Keratinocyte (primary cell): Measurements from ENCODE around the gene KRT1. TPM values are rescaled to one million over a fixed set of nuclear protein-coding genes. Genes with fewer than 3 reads are reported as not detected.

Experiments used
- DNase-seq: peaks from one replicate; pipeline ENCODE4 v3.0.0-alpha.2; 2011; ENCODE audit warnings: low read depth, missing footprints, low spot score
- FAIRE-seq: peaks from 2 replicates; lab custom pipeline; 2011; peaks lifted over from hg19 to GRCh38; lab: Jason Lieb, UNC
- H2AFZ ChIP-seq: 2 replicates; pipeline ENCODE4 v1.6.0; 2012; ENCODE audit warnings: low read length, control low read depth, inconsistent platforms; ENCODE audit not compliant: control insufficient read depth
- H3K27ac ChIP-seq: 2 replicates; pipeline ENCODE4 v1.5.1; 2011; ENCODE audit warnings: low read length; ENCODE audit not compliant: control insufficient read depth, insufficient read depth
- H3K27me3 ChIP-seq: 3 replicates; pipeline ENCODE4 v1.6.0; 2011; ENCODE audit warnings: low read length; ENCODE audit not compliant: control insufficient read depth, insufficient read depth; ENCODE audit errors: extremely low read depth
- H3K36me3 ChIP-seq, 2 experiments: 2 replicates in 1 of 2; 3 replicates in 1 of 2; pipeline ENCODE4 v1.5.1; 2011; ENCODE audit warnings: low read length in 2 of 2, mild to moderate bottlenecking in 1 of 2; ENCODE audit not compliant: control insufficient read depth in 2 of 2, insufficient read depth in 2 of 2; ENCODE audit errors: extremely low read depth in 1 of 2
- H3K4me1 ChIP-seq: 3 replicates; pipeline ENCODE4 v1.5.1; 2011; ENCODE audit warnings: low read length; ENCODE audit not compliant: control insufficient read depth, insufficient read depth; ENCODE audit errors: extremely low read depth
- H3K4me2 ChIP-seq: 3 replicates; pipeline ENCODE4 v1.6.0; 2011; ENCODE audit warnings: low read depth, low read length; ENCODE audit not compliant: control insufficient read depth, insufficient read depth; ENCODE audit errors: extremely low read depth
- H3K4me3 ChIP-seq, 3 experiments: fragments of 200-600 bp in 1 of 3; sonication (generic) in 1 of 3; 2 replicates in 2 of 3; 3 replicates in 1 of 3; pipeline ENCODE4 v1.5.1; 2011 to 2016; ENCODE audit warnings: low read length in 3 of 3, mild to moderate bottlenecking in 3 of 3, control low read depth in 2 of 3, inconsistent platforms in 1 of 3, low read depth in 1 of 3, mixed read lengths in 1 of 3, mixed run types in 1 of 3, moderate library complexity in 1 of 3; ENCODE audit not compliant: control insufficient read depth in 2 of 3, insufficient read depth in 2 of 3; ENCODE audit errors: extremely low read depth in 1 of 3
- H3K79me2 ChIP-seq: 2 replicates; pipeline ENCODE4 v1.6.0; 2012; ENCODE audit warnings: low read length; ENCODE audit not compliant: control insufficient read depth, insufficient read depth
- H3K9ac ChIP-seq: 3 replicates; pipeline ENCODE4 v1.6.0; 2011; ENCODE audit warnings: low read length; ENCODE audit not compliant: control insufficient read depth, insufficient read depth; ENCODE audit errors: extremely low read depth
- H3K9me1 ChIP-seq: 3 replicates; pipeline ENCODE4 v1.6.0; 2011; ENCODE audit warnings: low read length; ENCODE audit not compliant: control insufficient read depth, insufficient read depth; ENCODE audit errors: extremely low read depth
- H3K9me3 ChIP-seq: 2 replicates; pipeline ENCODE4 v1.5.1; 2012; ENCODE audit warnings: low read depth, low read length; ENCODE audit not compliant: control insufficient read depth
- H4K20me1 ChIP-seq: 3 replicates; pipeline ENCODE4 v1.6.0; 2011; ENCODE audit warnings: low read length; ENCODE audit not compliant: control insufficient read depth, insufficient read depth; ENCODE audit errors: extremely low read depth
- CTCF ChIP-seq, 3 experiments: IDR thresholded peaks in 1 of 3; conservative IDR thresholded peaks in 1 of 3; optimal IDR thresholded peaks in 1 of 3; 2 replicates in 2 of 3; 3 replicates in 1 of 3; pipeline versions ENCODE3 to v1.5.1; 2011; ENCODE audit warnings: low read length in 3 of 3, mild to moderate bottlenecking in 3 of 3, moderate library complexity in 2 of 3, control low read depth in 1 of 3, inconsistent platforms in 1 of 3; ENCODE audit not compliant: insufficient read depth in 2 of 3; ENCODE audit errors: extremely low read depth in 1 of 3
- EZH2 ChIP-seq: IDR thresholded peaks from one replicate; pipeline ENCODE4 v1.6.1; 2012; ENCODE audit warnings: inconsistent platforms, mild to moderate bottlenecking, low read length, moderate library complexity
- dilution Hi-C: fragments of 300-500 bp; cut with MboI; formaldehyde crosslinking; loops from one replicate; pipeline ENCODE4 v1.7.0; 2020; ENCODE audit warnings: low sequenced_read_pairs; ENCODE audit not compliant: extremely low pct_ligation_motif_present
- polyA plus RNA-seq, 5 experiments: library from polyadenylated mRNA; depleted of rRNA in 3 of 5; stranded (reverse) in 3 of 5; stranded (forward) in 1 of 5; unstranded in 1 of 5; fragments of >200 nt; gene quantifications; 1 replicate in 1 of 5; 2 replicates in 3 of 5; 3 replicates in 1 of 5; pipeline versions ENCODE4 v1.2.1 to v1.2.3, GENCODE V29; 2011 to 2012; ENCODE audit warnings: missing spikeins in 2 of 5, low read depth in 1 of 5, low replicate concordance in 1 of 5

Gene KRT1
- polyA plus RNA-seq, 1 donor (not counting 4 experiments of a cell fraction or from before 2014, with no cell fraction given), result 92.2 TPM

- Histone ChIP-seq H3K4me3 (no peak overlapping the region), H3K9me3 (no peaks in the 10 kb centered on the region), H3K36me3 (no peaks in the 10 kb centered on the region), H2AFZ (no peak overlapping the region), H3K4me1 (no peaks in the 10 kb centered on the region), H3K27ac (no peak overlapping the region), H3K79me2 (no peaks in the 10 kb centered on the region), H4K20me1 (no peaks in the 10 kb centered on the region), H3K9ac (no peak overlapping the region), H3K9me1 (peaks cover 3% of the 10 kb centered on the region), H3K4me2 (no peak overlapping the region), H3K27me3 (peaks cover 36% of the 10 kb centered on the region)
- DNase-seq, result no peak
- dilution Hi-C loops, result no loop called here
- no peak for FAIRE-seq
- TF ChIP-seq EZH2, result no peak
- no peak for TF ChIP-seq CTCF (optimal IDR thresholded peaks at IDR 0.05 in 1 of 3, IDR thresholded peaks at IDR 0.05 in 1 of 3, conservative IDR thresholded peaks at IDR 0.05 in 1 of 3; ENCODE audit: extremely low read depth in 1 of 3, insufficient read depth in 2 of 3, low read length in 3 of 3)
Measured at GRCh38 chr12:52631676-52632459, 48.3 kb downstream of the KRT1 start.

GRCh38 chr12:52631264-52631663 lies 48.9 kb downstream of the KRT1 start:
- TF ChIP-seq CTCF (optimal IDR thresholded peaks at IDR 0.05 in 1 of 3, IDR thresholded peaks at IDR 0.05 in 1 of 3, conservative IDR thresholded peaks at IDR 0.05 in 1 of 3; ENCODE audit: extremely low read depth in 1 of 3, insufficient read depth in 2 of 3, low read length in 3 of 3), result no peak
- TF ChIP-seq EZH2, result no peak
- H3K9me1 ChIP-seq, result peaks cover 3% of the 10 kb centered on the region
- no peak overlapping the region for H2AFZ ChIP-seq
- H3K4me2 ChIP-seq, result no peak overlapping the region
- H3K4me3 ChIP-seq, result no peak overlapping the region
- dilution Hi-C loops, result no loop called here
- H3K4me1 ChIP-seq, result no peaks in the 10 kb centered on the region
- no peaks in the 10 kb centered on the region for H4K20me1 ChIP-seq
- no peak overlapping the region for H3K27ac ChIP-seq
- FAIRE-seq (no peak), DNase-seq (no peak)
- no peaks in the 10 kb centered on the region for H3K36me3 ChIP-seq
- H3K9me3 ChIP-seq, result no peaks in the 10 kb centered on the region
- H3K27me3 ChIP-seq, result peaks cover 42% of the 10 kb centered on the region
- no peak overlapping the region for H3K9ac ChIP-seq
- H3K79me2 ChIP-seq, result no peaks in the 10 kb centered on the region
